HG03520 (cell line): ENCODE data around the gene FAT3.

Experiments used
- ATAC-seq: cut with Tn5 transposase; IDR thresholded peaks from one replicate; pipeline ENCODE4 v1.9.1; 2021; ENCODE audit warnings: mild to moderate bottlenecking, moderate library complexity; ENCODE audit not compliant: unreplicated experiment

The FAT3 gene

GRCh38 chr11:92224407-92225124 is at the start of gene FAT3:
Gene FAT3, plus strand, starts transcription at chr11:92224818. Its CDS starts 127,295 bp downstream, at chr11:92352113.
- ATAC-seq, result no peak

DNA sequence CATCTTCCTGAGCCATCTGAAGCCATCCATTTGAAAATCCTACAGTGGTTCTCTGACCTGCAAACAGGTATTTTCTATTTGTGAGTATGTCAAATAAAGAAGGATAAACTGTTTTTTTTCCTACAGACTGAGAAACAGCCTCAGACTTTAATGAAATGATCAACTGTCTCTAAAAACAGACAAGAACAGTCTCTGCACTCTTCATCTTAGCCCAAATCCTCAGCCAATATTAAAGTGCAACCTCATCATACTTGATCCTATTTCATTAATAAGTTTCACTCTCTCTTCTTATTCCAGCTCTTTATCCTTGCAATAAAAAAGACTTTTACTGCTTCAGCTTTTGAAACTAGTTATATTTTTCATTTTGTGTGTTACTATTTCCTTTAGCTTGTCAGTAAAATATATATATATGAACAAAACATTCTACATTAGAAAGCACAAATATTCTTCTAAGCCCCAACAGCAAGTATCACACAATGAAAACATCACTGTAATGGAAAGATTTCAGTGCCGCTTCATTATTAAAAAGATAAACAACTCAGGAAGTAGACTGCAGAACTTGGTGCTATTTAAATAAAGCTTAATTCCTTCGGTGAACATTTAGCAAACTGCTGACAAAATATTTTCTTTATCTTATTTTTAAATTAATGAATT is 45.5 kb upstream of the FAT3 start:
- no peak for ATAC-seq

DNA sequence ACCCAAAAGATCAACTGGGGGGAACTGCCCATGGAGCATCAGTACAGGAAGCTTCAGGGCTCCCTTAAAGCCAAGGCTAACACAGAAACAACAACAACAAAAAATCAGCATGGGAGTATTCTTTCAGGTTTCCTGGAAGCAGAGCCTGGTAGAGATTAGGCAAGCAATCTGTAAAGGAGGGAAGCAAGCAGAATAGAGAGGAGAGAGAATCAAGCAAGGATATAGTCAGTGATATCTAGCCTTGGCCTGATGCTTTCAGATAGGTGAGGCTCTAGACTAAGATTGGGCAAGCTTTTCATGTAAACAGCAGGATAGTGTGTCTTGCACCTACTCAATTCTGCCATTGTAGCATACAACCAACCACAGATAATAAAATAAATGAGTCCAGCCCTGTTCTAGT is 44.4 kb upstream of the FAT3 start:
- no peak for ATAC-seq

GRCh38 chr11:92180664-92181251 is 43.9 kb upstream of the FAT3 start:
- ATAC-seq, result no peak

- no peak for ATAC-seq
These were observed 33.9 kb upstream of the FAT3 start for GRCh38 chr11:92190535-92191206.

DNA sequence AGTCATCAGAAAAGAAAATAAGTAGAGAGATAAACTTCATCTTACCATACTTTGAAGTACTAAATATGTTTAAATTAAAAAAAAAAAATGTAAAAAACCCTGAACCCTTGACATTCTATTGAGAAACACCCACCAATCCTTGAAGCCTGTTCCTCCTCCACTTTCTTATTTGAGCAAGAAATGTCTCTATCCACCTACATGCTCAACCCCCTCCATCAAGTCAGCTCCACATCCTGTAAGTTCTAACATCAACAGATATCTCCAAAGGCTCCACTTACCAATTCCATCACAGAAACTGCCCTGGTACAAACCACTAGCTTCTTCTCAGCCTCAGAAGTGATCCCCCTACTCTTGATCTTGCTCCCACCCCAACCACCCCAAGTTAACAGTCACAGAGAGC is 32.5 kb upstream of the FAT3 start:
- ATAC-seq, result no peak

GRCh38 chr11:92198268-92198667 is 26.4 kb upstream of the FAT3 start:
- no peak for ATAC-seq

DNA sequence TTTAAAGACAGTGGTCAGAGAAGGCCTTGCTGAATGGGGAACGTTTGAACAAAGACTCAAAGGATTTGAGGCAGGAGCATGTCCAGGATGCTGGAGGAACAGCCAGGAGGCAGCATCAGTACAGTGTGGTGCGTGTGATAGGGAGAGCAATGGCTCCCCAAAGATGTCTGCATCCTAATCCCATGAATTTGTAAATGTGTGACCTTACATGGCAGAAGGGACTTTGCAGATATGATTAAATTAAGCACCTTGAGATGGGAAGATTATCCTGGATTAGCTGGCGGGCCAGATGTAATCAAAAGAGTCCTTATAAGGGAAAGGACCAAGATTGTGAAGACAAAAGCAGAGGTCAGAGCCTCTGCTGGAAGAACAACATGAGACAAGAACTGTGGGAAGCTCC is 24.6 kb upstream of the FAT3 start:
- no peak for ATAC-seq

DNA sequence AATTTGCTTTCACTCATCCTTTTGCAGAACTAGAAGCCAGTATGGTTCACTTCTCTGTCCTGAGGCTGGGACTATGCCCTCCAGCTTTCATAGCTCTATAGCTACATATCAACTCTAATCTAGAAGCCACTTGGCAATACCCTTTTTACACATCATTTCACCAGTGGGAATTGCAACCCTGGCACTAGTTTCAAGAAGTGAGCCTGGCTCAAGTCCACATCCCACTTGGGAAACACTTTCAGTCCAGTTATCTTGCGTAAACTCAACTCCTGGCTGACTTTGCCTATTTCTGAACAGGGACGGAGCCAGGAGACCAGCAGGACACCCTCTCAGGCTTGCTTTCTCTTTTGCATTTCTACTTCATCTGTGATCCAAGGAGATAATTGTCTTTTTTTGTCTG is 19.9 kb upstream of the FAT3 start:
- no peak for ATAC-seq

GRCh38 chr11:92206441-92206840 is 18.2 kb upstream of the FAT3 start:
- ATAC-seq, result no peak

GRCh38 chr11:92211576-92212167 is 12.9 kb upstream of the FAT3 start:
- ATAC-seq, result no peak

DNA sequence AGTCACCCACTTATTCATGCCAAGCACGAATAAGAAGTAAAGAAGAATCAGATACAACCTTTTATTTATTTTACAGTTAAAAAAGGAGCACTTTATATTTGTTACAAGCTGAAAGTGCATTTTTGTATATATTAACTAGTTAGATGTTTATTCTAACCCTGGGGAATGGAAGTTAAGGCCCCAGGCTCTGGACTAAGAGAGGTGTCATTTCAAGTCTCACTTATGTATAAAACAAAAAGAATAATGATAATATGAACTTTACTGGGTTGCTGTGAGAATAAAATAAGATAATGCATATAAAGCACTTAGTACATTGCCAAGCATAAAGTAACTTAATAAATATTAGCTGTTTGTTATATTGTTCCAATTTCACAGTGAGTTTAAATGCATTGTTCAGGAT is 12.1 kb upstream of the FAT3 start:
- no peak for ATAC-seq

DNA sequence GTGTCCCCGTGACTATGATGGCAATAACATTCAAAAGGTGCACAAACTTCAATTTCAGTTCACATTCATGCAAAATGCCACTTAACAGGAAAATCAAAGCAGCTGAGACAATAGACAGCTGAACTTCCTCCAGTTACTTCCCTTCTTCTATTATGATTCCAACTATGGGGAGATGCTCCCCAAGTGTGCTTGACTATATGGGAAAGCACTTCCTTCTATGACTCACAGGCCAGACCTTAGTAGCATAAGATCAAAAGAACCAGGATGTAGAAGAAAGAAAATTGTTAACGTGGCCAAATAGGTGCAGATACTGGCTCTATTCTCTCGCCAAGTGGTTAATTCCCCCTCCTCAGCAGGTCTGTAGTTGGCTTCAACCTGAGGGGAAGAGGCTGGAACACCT is 7.8 kb upstream of the FAT3 start:
- ATAC-seq, result no peak

- ATAC-seq, result no peak
These were observed 5.1 kb upstream of the FAT3 start for GRCh38 chr11:92219476-92219875.

DNA sequence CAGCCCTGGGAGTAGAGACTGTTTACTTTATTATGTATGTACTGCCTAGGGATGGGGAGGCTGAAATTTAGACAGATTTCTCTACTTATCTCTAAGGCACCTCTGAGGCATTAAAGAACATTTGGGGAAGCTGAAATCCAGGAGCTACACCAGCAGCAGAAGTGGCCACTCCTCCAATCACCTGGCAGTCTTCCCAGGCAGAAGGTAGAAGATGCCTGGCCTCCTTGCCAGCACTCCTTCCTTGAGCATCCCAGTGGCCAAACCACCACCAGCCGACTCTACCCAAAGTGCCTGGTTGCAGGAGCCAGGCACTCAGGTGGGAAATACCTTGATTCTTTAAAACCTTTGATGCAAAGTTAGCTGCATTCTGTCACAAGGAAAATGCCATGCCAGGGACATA is 1.9 kb upstream of the FAT3 start:
- ATAC-seq, result no peak

- no peak for ATAC-seq
These were observed 588 bp upstream of the FAT3 start for GRCh38 chr11:92224054-92224406.

DNA sequence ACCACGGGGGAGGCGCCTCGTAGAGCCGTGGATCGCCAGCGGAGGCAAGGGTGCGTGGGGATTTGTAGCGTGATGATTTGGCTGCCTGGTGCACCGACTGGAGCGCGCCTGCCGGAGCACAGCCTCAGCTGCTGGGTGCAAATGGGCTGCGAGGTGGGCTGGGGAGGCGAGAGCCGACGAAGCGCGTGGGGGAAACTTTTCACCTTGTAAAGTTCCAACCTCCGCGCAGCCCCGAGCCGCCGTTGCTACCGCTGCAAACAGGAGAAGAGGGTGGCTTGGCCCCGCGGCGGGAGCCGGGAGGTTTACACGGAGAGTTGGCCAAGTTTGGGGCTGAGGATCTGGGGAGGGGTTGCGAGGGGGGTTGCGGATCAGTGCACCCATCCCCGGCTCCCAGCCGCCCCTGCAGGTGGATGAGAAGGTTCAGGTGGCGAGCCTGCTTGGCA is 528 bp downstream of the FAT3 start:
- no peak for ATAC-seq

DNA sequence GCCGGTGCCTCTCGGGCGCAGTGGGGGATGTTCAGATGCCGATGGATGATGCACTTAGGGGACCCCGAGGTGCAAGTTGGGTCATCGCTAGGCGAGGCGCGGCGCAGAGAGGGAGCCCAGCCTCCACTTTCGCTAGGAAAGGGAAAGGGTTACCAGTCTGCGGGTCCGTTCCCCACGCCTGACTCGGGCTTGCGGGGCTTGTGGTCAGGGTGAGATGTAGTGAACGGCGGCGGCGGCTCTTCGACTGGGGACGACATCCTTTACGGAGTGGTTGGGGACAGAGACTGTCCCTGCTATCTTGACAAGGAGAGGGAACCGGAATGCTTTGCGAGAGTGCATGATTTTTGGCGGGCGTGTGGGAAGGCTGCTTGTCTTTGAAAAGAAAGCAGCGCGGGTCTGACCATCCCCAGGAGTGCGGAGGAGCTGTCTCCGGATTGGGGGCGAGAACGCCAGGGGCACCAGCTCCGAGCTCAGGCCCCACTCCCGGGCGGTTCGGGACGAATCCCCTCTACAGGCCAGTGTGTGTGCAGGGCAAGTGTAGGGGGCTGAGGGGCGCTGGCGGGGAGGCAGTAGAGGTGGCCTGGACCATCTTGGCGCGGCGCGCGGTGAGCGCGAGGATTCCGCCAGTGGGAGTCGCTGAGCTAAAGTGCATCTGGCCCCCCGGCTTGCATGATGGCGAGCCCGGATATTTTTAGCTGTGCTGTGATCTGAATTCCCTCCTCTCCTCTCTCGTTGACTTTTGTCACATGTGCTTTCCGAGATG is 1.1 kb downstream of the FAT3 start:
- ATAC-seq, result no peak

DNA sequence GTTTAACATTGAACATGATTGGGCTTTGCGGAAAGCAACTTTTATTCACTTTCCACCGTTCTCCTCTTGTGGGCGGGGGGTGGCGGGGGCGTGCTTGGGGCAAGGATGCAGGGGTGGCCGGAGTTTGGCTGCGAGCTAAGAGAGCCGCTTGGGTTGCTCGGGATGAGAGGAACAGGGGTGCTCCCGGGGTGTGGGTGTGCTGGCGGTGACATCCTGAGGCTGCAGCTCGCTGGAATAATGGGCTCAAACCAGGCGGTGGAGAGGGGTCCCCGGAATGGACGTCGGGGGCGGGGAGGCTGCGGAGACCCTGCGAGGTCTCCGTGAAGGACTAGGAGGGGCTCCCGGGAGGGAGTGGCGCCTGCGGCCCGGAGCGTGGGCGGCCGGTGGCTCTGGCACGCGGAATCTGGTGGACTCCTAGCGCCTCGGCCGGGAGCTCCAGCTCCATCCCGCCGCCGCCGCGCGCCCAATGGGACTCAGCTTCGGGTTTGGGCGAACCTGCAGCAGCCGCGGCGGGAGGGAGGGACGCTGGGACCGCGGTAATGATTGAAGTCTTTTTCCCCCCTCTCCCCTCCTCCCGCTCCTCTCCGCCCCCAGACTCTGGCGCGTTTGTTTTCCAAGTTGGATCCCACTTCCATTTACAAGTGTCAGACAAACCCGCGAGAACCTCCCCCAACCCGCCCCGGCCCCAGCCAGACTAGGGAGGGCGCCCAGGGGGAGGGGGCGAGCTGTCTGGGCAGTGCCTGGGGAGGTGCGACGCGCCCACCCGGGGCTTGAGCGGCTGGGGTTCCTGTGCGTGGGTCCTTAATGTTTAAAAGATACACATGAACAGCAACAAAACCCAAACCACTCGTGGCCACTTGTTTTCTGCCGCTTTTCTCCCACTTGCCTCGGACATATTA is 2.0 kb downstream of the FAT3 start:
- ATAC-seq, result no peak
